Heart left ventricle (tissue), 13 donors: Measurements from ENCODE around the gene ITGA7.

Source experiments
- CTCF ChIP-seq, 12 donors: fragments of 200-600 bp; sonication (generic) in 4 of 12; IDR thresholded peaks; one replicate each; pipeline versions ENCODE4 v1.5.0 to v1.8.0; 2018 to 2022; ENCODE audit warnings: antibody characterized with exemption in 12 of 12, mild to moderate bottlenecking in 5 of 12
- POLR2A ChIP-seq, 2 donors: fragments of 450-650 bp; IDR thresholded peaks; one replicate each; pipeline ENCODE4 v1.6.1; 2017; ENCODE audit warnings: antibody characterized with exemption in 2 of 2, mild to moderate bottlenecking in 2 of 2, moderate library complexity in 2 of 2
- donor health status: ischemic (EF 13 %, LVEDD 7.1; RV severe dilation, severe dysfunction).
- donor health status: DM: no; HTN: yes; CAD: no.
- donor health status: DM: no; HTN: no; CAD: no.
- donor health status: ischemic (EF 25% LVEDD 6.9; RV normal size, moderate dysfunction).
- donor health status: ischemic (EF 25% LVEDD 5.7; RV mildly dilated, moderate dysfunction).
- donor health status: ischemic (EF 35%, LVEDD 5.7; RV mildly dilated, moderate dysfunction).
- donor health status: nonischemic (EF 11% LVEDD 7.7; RV severe dilation, severe dysfunction).
- donor health status: DM: yes; HTN: yes; CAD: no.
- donor health status: PGD.
- donor health status: ischemic (EF 29% LVEDD 5.4; RV normal size, mild dysfunction).
- donor health status: nonischemic (EF 23%, LVEDD 6.1; RV moderate dilation, normal function).

DNA sequence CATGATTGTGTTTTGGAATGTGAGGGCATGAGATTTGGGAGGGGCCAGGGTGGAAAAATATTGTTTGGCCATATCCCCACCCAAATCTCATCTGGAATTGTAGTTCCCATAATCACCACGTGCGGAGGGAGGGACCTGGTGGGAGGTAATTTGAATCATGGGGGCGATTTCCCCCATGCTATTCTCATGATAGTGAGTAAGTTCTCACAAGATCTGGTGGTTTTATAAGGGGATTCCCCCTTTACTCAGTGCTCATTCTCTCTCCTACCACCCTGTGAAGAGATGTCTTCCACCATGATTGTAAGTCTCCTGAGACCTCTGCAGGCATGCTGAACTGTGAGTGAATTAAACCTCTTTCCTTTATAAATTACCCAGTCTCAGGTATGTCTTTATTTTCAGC lies 55.4 kb downstream of the ITGA7 start:
- TF ChIP-seq CTCF (IDR thresholded peaks at IDR 0.05) (no peak), POLR2A (IDR thresholded peaks at IDR 0.05) (no peak)
